GM23338 (cell line): ENCODE data around the gene CABP2. TPM values are rescaled to one million over a fixed set of nuclear protein-coding genes. Genes with fewer than 3 reads are reported as not detected.

ENCODE experiments used
- ATAC-seq: fragments of 200-7000 bp; cut with Tn5 transposase; 3 replicates; pipeline ENCODE4 v1.9.1; 2020
- DNase-seq: peaks from one replicate; pipeline ENCODE4 v3.0.0-alpha.2; 2015; ENCODE audit warnings: low spot score
- H2AFZ ChIP-seq: fragments of 200-600 bp; sonication (generic); 2 replicates; pipeline ENCODE4 v1.8.0; 2016; ENCODE audit warnings: antibody characterized with exemption, mild to moderate bottlenecking, moderate library complexity
- H3F3A ChIP-seq: fragments of 200-600 bp; sonication (generic); replicated peaks from 2 replicates; pipeline ENCODE4 v1.8.0; 2017; ENCODE audit warnings: antibody characterized with exemption, mixed run types, low read depth
- H3K27ac ChIP-seq: fragments of 200-600 bp; sonication (generic); 2 replicates; pipeline ENCODE4 v1.6.1; 2016; ENCODE audit warnings: low read depth
- H3K27me3 ChIP-seq: fragments of 200-600 bp; sonication (generic); 2 replicates; pipeline ENCODE4 v1.8.0; 2016; ENCODE audit warnings: mild to moderate bottlenecking, mixed run types, moderate library complexity; ENCODE audit not compliant: insufficient read depth
- H3K36me3 ChIP-seq: fragments of 200-600 bp; sonication (generic); 2 replicates; pipeline ENCODE4 v1.8.0; 2016; ENCODE audit warnings: mild to moderate bottlenecking; ENCODE audit not compliant: insufficient read depth
- H3K4me1 ChIP-seq: fragments of 200-600 bp; sonication (generic); 2 replicates; pipeline ENCODE4 v1.8.0; 2016; ENCODE audit warnings: mild to moderate bottlenecking, moderate library complexity; ENCODE audit not compliant: insufficient read depth
- H3K4me2 ChIP-seq: fragments of 200-600 bp; sonication (generic); 2 replicates; pipeline ENCODE4 v1.7.1; 2017; ENCODE audit warnings: mixed run types
- H3K4me3 ChIP-seq: fragments of 200-600 bp; sonication (generic); 2 replicates; pipeline ENCODE4 v1.6.1; 2016; ENCODE audit warnings: mixed run types
- H3K79me2 ChIP-seq: fragments of 200-600 bp; sonication (generic); replicated peaks from 2 replicates; pipeline ENCODE4 v1.8.0; 2017; ENCODE audit warnings: mild to moderate bottlenecking; ENCODE audit not compliant: insufficient read depth
- H3K9me2 ChIP-seq: fragments of 200-600 bp; sonication (generic); 2 replicates; pipeline ENCODE4 v1.8.0; 2017; ENCODE audit not compliant: insufficient read depth
- H4K20me1 ChIP-seq: fragments of 200-600 bp; sonication (generic); replicated peaks from 2 replicates; pipeline ENCODE4 v1.8.0; 2017; ENCODE audit warnings: mild to moderate bottlenecking; ENCODE audit not compliant: insufficient read depth
- H3K27ac Mint-ChIP-seq: 2 replicates; pipeline ENCODE4 v1.8.0; 2020; ENCODE audit warnings: inconsistent platforms, mild to moderate bottlenecking, moderate library complexity, mixed read lengths
- H3K27me3 Mint-ChIP-seq: 3 replicates; pipeline ENCODE4 v1.8.0; 2022; ENCODE audit warnings: low read depth, mild to moderate bottlenecking, moderate library complexity, mixed read lengths, inconsistent platforms; ENCODE audit not compliant: insufficient read depth, poor library complexity
- H3K36me3 Mint-ChIP-seq: 3 replicates; pipeline ENCODE4 v1.8.0; 2021; ENCODE audit warnings: low read depth, mild to moderate bottlenecking, inconsistent platforms, moderate library complexity, mixed read lengths
- H3K4me1 Mint-ChIP-seq: 3 replicates; pipeline ENCODE4 v1.8.0; 2020; ENCODE audit warnings: mild to moderate bottlenecking, inconsistent platforms, mixed read lengths
- H3K4me3 Mint-ChIP-seq: 3 replicates; pipeline ENCODE4 v1.8.0; 2021; ENCODE audit warnings: moderate library complexity, mild to moderate bottlenecking, inconsistent platforms, mixed read lengths
- H3K9me3 Mint-ChIP-seq: 3 replicates; pipeline ENCODE4 v1.8.0; 2020; ENCODE audit warnings: moderate library complexity, mild to moderate bottlenecking, inconsistent platforms, mixed read lengths
- CREB1 ChIP-seq: fragments of 250-450 bp; sonication (Bioruptor Pico); IDR thresholded peaks from 2 replicates; pipeline ENCODE4 v1.5.0; 2020; ENCODE audit warnings: low read depth, mild to moderate bottlenecking, moderate library complexity
- EZH2 ChIP-seq: fragments of 200-600 bp; sonication (generic); IDR thresholded peaks from one replicate; pipeline ENCODE4 v1.8.0; 2017; ENCODE audit warnings: antibody characterized with exemption, mild to moderate bottlenecking, low read depth; ENCODE audit not compliant: unreplicated experiment
- EZH2phosphoT487 ChIP-seq: fragments of 200-600 bp; sonication (generic); IDR thresholded peaks from one replicate; pipeline ENCODE4 v1.8.1; 2018; ENCODE audit warnings: antibody characterized with exemption; ENCODE audit not compliant: unreplicated experiment
- POLR2AphosphoS5 ChIP-seq: IDR thresholded peaks from 2 replicates; pipeline ENCODE4 v1.6.1; 2016; ENCODE audit warnings: antibody characterized with exemption, low read depth
- REST ChIP-seq: IDR thresholded peaks from one replicate; pipeline ENCODE4 v1.6.1; 2018; ENCODE audit warnings: antibody characterized with exemption; ENCODE audit not compliant: unreplicated experiment
- STAT1 ChIP-seq: IDR thresholded peaks from one replicate; pipeline ENCODE4 v1.6.1; 2016; ENCODE audit warnings: antibody characterized with exemption; ENCODE audit not compliant: unreplicated experiment
- ZNF114 ChIP-seq: fragments of 250-450 bp; sonication (Bioruptor Pico); IDR thresholded peaks from 2 replicates; pipeline ENCODE4 v1.5.0; 2020; ENCODE audit warnings: mild to moderate bottlenecking, moderate library complexity
- ZNF331 ChIP-seq: fragments of 250-450 bp; sonication (Bioruptor Pico); IDR thresholded peaks from 2 replicates; pipeline ENCODE4 v1.5.0; 2020; ENCODE audit warnings: low read depth, mild to moderate bottlenecking, moderate library complexity
- polyA plus RNA-seq: library from polyadenylated mRNA; unstranded; fragments of >200 nt; fragmentation: Nextera tagmentation; extraction: Ambion mirVana; gene quantifications from 2 replicates; pipeline ENCODE4 v1.2.1, GENCODE V29; 2016
- total RNA-seq: library from RNA; depleted of rRNA; stranded (reverse); fragments of >200 nt; shearing (Covaris generic); gene quantifications from 2 replicates; pipeline ENCODE4 v1.2.3, GENCODE V29; 2014
- TF ChIP-seq, protein P1 (sequence below): fragments of 250-450 bp; sonication (Bioruptor Pico); IDR thresholded peaks from 2 replicates; pipeline ENCODE4 v1.5.0; 2020; ENCODE audit warnings: mild to moderate bottlenecking, moderate library complexity

The CABP2 gene
- total and polyA plus RNA-seq, 2 experiments from 2014 or later, result not detected

DNA sequence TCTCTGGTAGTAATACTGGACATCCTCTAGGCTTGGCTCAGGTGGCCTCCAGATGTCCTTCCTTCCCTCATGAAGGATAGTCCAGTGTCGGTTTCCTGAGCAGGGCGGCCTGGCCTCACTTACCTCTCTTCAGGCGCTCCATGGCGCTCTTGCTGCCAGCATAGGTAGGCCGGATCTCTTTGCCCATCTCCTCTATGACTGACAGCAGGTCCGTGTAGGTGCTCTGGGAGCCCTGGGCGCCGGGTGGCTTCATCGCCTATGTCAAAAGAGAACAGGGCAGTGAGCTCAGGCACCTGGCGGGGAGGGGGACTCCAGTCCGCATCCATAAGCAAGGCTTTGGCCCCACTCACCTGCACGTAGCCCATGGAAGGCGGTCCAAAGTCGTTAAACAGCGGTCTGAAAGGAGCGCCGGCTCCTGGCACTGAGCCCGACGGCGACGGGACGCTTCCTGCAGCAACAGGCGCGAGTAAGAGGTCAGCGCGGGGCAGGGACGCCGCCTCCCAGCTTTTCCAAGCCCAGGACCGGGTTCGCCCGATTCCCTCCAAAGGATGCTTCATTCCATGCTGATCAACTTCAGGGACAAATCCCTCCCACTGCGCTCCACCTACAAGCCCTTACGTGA, 15.9 kb downstream of the CABP2 start (continued):
- no peak for TF ChIP-seq REST
- no peak for TF ChIP-seq CREB1 (CRISPR knock-in tag)
- TF ChIP-seq EZH2phosphoT487, result no peak

GRCh38 chr11:67506426-67507051, 16.7 kb downstream of the CABP2 start:
- Histone ChIP-seq H3K27me3 (no peaks in the 10 kb centered on the region; the same call in 1 of the 2 replicates), H3K4me1 (peaks cover 27% of the 10 kb centered on the region), H2AFZ (no peak overlapping the region), H3K4me2 (0 out of 2 replicates have a peak overlapping the region, but pooled peaks have one; percentile 20), H3K79me2 (peaks cover 5% of the 10 kb centered on the region; the same call in 1 of the 2 replicates), H3F3A (peaks cover 16% of the 10 kb centered on the region; the same call in 1 of the 2 replicates), H3K36me3 (no peaks in the 10 kb centered on the region), H3K4me3 (peak overlapping the region; percentile 86; the same call in 1 of the 2 replicates), H3K9me2 (no peaks in the 10 kb centered on the region), H3K27ac (peak overlapping the region; percentile 92; the same call in 1 of the 2 replicates), H4K20me1 (peaks cover 15% of the 10 kb centered on the region)
- no peak for ATAC-seq
- Mint-ChIP-seq H3K4me3 (peak overlapping the region; percentile 73), H3K9me3 (peaks cover 3% of the 10 kb centered on the region; the same call in 1 of the 3 replicates), H3K4me1 (peaks cover 26% of the 10 kb centered on the region), H3K27ac (no peak overlapping the region), H3K27me3 (peaks cover 18% of the 10 kb centered on the region), H3K36me3 (peaks cover 7% of the 10 kb centered on the region)
- no peak for TF ChIP-seq ZNF114 (CRISPR knock-in tag)
- no peak for TF ChIP-seq EZH2phosphoT487
- no peak for TF ChIP-seq STAT1
- TF ChIP-seq, protein P1, sequence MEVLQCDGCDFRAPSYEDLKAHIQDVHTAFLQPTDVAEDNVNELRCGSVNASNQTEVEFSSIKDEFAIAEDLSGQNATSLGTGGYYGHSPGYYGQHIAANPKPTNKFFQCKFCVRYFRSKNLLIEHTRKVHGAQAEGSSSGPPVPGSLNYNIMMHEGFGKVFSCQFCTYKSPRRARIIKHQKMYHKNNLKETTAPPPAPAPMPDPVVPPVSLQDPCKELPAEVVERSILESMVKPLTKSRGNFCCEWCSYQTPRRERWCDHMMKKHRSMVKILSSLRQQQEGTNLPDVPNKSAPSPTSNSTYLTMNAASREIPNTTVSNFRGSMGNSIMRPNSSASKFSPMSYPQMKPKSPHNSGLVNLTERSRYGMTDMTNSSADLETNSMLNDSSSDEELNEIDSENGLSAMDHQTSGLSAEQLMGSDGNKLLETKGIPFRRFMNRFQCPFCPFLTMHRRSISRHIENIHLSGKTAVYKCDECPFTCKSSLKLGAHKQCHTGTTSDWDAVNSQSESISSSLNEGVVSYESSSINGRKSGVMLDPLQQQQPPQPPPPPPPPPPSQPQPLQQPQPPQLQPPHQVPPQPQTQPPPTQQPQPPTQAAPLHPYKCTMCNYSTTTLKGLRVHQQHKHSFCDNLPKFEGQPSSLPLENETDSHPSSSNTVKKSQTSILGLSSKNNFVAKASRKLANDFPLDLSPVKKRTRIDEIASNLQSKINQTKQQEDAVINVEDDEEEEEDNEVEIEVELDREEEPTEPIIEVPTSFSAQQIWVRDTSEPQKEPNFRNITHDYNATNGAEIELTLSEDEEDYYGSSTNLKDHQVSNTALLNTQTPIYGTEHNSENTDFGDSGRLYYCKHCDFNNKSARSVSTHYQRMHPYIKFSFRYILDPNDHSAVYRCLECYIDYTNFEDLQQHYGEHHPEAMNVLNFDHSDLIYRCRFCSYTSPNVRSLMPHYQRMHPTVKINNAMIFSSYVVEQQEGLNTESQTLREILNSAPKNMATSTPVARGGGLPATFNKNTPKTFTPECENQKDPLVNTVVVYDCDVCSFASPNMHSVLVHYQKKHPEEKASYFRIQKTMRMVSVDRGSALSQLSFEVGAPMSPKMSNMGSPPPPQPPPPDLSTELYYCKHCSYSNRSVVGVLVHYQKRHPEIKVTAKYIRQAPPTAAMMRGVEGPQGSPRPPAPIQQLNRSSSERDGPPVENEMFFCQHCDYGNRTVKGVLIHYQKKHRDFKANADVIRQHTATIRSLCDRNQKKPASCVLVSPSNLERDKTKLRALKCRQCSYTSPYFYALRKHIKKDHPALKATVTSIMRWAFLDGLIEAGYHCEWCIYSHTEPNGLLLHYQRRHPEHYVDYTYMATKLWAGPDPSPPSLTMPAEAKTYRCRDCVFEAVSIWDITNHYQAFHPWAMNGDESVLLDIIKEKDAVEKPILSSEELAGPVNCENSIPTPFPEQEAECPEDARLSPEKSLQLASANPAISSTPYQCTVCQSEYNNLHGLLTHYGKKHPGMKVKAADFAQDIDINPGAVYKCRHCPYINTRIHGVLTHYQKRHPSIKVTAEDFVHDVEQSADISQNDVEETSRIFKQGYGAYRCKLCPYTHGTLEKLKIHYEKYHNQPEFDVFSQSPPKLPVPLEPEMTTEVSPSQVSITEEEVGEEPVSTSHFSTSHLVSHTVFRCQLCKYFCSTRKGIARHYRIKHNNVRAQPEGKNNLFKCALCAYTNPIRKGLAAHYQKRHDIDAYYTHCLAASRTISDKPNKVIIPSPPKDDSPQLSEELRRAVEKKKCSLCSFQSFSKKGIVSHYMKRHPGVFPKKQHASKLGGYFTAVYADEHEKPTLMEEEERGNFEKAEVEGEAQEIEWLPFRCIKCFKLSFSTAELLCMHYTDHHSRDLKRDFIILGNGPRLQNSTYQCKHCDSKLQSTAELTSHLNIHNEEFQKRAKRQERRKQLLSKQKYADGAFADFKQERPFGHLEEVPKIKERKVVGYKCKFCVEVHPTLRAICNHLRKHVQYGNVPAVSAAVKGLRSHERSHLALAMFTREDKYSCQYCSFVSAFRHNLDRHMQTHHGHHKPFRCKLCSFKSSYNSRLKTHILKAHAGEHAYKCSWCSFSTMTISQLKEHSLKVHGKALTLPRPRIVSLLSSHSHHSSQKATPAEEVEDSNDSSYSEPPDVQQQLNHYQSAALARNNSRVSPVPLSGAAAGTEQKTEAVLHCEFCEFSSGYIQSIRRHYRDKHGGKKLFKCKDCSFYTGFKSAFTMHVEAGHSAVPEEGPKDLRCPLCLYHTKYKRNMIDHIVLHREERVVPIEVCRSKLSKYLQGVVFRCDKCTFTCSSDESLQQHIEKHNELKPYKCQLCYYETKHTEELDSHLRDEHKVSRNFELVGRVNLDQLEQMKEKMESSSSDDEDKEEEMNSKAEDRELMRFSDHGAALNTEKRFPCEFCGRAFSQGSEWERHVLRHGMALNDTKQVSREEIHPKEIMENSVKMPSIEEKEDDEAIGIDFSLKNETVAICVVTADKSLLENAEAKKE (CRISPR knock-in tag), result no peak
- no peak for TF ChIP-seq ZNF331 (CRISPR knock-in tag)
- no peak for TF ChIP-seq REST
- TF ChIP-seq POLR2AphosphoS5, result no peak
- TF ChIP-seq CREB1 (CRISPR knock-in tag), result no peak
- no peak for TF ChIP-seq EZH2
- DNase-seq, result no peak
